ENCODE measurements around the gene ST6GALNAC6.

GRCh38 chr9:127905004-127905728 is 5.8 kb upstream of the ST6GALNAC6 start:
- no peak for TF ChIP-seq NRF1 (conservative IDR thresholded peaks at IDR 0.05; ENCODE audit: low read depth, low read length)
- TF ChIP-seq CTCF (IDR thresholded peaks at IDR 0.05 in 2 of 3, conservative IDR thresholded peaks at IDR 0.05 in 1 of 3; ENCODE audit: control insufficient read depth in 2 of 3, extremely low read depth in 1 of 3, insufficient read depth in 1 of 3, low read depth in 3 of 3, low read length in 3 of 3), result no peak
- TF ChIP-seq HDGF (IDR thresholded peaks at IDR 0.05), result no peak
- TF ChIP-seq REST (IDR thresholded peaks at IDR 0.05; ENCODE audit: low read depth, low read length), result no peak
- TF ChIP-seq PBX3 (IDR thresholded peaks at IDR 0.05; ENCODE audit: insufficient replicate concordance, low read depth, low read length), result peak; percentile 75
- TF ChIP-seq MYC (IDR thresholded peaks at IDR 0.05; ENCODE audit: insufficient read depth, insufficient read length, insufficient replicate concordance, low read length, severe bottlenecking), result no peak
- no peak for TF ChIP-seq BACH1 (IDR thresholded peaks at IDR 0.05; ENCODE audit: borderline replicate concordance)

All from GM12878 (cell line).